ENCODE results near the gene A4GNT. TPM values are rescaled to one million over a fixed set of nuclear protein-coding genes. Genes with fewer than 3 reads are reported as not detected.

A4GNT gene
- total RNA-seq, 1 donor from 2014 or later, result 0.34 TPM

DNA sequence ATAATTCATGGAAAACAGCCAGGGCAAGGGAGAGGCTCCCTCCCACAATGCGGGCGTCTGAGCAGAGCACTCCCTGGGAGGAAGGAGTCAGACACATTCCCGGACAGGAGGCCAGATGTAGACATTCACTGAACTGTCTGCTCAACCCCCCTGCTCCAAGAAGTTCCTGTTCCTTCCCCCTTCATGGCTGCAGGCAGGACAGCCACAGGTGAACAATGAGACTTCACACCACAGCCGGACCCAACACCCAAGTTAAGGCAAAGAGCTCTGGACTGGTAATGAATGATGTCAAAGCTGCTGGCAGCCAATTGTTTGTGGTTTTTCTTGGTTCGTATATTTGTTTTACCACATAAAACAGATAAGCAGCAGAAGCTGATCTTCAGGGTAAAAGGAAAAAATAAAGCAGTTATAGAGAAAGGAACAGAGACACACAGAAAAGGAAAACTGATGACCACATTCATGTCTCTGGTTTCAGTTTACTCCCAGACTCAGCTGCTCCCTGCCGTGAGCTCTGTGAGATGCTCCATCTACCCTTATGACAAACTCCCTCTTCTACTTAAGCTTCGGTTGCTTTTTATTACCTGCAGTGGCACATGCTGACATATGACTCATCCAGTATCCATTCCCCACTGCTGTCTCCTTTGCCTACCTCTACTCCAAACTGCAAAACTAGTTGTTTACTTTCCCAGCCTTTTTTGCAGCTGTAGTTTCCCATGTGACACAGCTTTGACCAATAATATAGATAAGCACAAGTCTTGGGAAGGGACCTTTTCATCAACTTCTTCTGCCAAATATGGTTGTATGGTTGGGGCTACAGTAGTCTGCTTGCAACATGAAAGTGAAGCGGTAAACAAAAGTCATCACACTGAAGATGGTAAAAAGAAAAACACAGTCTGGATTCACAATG lies 49.9 kb downstream of the A4GNT start:
- peaks cover 14% of the 10 kb centered on the region for H3K4me1 Mint-ChIP-seq (ENCODE audit: unreplicated experiment)
- no peak for DNase-seq (ENCODE audit: extremely low spot score, unreplicated experiment)
- no peaks in the 10 kb centered on the region for H3K9me3 Mint-ChIP-seq
- no peak overlapping the region for H3K27ac Mint-ChIP-seq
- no peak overlapping the region for H3K4me3 Mint-ChIP-seq
- TF ChIP-seq, protein P1, sequence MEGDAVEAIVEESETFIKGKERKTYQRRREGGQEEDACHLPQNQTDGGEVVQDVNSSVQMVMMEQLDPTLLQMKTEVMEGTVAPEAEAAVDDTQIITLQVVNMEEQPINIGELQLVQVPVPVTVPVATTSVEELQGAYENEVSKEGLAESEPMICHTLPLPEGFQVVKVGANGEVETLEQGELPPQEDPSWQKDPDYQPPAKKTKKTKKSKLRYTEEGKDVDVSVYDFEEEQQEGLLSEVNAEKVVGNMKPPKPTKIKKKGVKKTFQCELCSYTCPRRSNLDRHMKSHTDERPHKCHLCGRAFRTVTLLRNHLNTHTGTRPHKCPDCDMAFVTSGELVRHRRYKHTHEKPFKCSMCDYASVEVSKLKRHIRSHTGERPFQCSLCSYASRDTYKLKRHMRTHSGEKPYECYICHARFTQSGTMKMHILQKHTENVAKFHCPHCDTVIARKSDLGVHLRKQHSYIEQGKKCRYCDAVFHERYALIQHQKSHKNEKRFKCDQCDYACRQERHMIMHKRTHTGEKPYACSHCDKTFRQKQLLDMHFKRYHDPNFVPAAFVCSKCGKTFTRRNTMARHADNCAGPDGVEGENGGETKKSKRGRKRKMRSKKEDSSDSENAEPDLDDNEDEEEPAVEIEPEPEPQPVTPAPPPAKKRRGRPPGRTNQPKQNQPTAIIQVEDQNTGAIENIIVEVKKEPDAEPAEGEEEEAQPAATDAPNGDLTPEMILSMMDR (conservative IDR thresholded peaks at IDR 0.05), result no peak
- H3K36me3 Mint-ChIP-seq, result peaks cover 10% of the 10 kb centered on the region
- no peaks in the 10 kb centered on the region for H3K27me3 Mint-ChIP-seq

DNA sequence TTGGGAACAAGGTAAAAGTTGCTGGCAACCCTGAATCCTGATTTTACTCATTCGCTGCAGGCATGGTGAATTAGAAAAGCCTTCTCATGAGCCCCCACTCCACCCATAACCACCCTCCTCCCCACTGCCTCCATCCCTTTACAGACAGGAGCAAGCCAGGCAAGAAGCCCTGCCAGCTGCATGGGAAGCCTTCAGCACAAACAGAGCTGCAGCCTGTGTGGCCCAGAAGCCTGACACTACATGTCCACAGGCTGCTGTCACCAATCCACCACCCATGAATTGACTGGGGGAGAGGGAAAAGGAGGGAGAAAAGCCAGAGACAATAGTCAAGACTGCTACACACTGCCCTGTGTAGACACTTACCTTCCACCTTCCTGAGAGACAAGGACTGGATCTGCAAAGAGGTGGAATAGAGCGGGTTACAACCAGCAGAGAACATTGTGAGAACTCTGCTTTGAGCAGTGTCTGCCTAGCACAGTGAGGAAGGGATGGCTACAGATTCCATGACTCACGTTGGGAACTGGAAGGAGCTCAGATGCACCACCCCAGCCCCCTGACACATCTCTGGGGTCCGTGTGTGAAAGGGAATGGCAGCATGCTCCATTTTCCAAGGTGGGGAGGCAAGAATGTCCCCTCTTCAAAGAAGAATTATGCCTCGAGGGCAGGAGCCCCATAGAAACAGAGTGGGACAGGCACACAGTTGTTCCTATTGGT lies 50.7 kb downstream of the A4GNT start:
- TF ChIP-seq, protein P1 (conservative IDR thresholded peaks at IDR 0.05), result no peak
- DNase-seq (ENCODE audit: extremely low spot score, unreplicated experiment), result no peak
- H3K4me1 Mint-ChIP-seq (ENCODE audit: unreplicated experiment), result peaks cover 14% of the 10 kb centered on the region
- H3K27ac Mint-ChIP-seq, result no peak overlapping the region
- H3K4me3 Mint-ChIP-seq, result no peak overlapping the region
- no peaks in the 10 kb centered on the region for H3K27me3 Mint-ChIP-seq
- H3K9me3 Mint-ChIP-seq, result no peaks in the 10 kb centered on the region
- H3K36me3 Mint-ChIP-seq, result peaks cover 4% of the 10 kb centered on the region

DNA sequence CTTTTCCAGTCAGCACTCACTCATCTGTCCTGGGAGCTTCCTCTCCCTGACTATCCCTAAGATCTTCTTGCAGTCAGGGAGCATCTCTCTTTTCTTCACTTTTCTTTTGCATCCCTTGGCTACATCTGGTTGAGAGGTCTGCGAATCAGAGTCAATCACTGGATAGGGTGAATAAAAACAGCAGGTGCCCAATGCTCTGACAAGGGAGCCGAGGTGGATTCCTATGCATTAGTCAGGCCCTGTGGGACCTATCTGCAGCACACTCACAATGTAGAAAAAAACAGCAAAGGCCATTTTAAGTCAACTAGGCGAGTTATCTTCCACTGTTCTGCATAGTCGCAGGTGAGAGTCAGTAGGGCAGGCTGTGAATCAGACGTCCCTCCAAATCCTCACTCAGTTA lies 52.3 kb downstream of the A4GNT start:
- Mint-ChIP-seq H3K36me3 (peaks cover 12% of the 10 kb centered on the region), H3K4me1 (ENCODE audit: unreplicated experiment) (peaks cover 14% of the 10 kb centered on the region), H3K9me3 (no peaks in the 10 kb centered on the region), H3K27me3 (no peaks in the 10 kb centered on the region), H3K4me3 (no peak overlapping the region), H3K27ac (no peak overlapping the region)
- TF ChIP-seq, protein P1 (conservative IDR thresholded peaks at IDR 0.05), result no peak
- DNase-seq (ENCODE audit: extremely low spot score, unreplicated experiment), result no peak

DNA sequence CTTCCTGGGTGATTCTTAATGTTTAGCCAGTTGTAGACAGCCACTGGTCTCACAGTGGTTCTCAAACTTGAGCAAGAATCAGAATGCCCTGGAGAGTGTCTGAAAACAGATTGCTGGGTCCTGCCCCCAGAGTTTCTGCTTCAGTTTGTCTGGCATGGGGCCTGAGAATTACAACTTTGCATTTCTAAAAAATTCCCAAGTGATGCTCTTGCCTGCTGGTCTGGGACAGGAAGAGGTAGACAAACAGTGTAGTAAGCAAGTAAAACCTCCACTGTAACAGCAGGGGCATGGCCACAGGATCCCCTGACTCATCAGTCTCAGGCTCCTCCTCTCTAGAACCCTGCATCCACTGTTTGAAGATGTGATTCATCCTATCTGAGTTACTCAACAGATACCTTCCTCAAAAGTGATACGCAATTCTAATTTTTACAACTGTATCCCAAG lies 53.3 kb downstream of the A4GNT start:
- Mint-ChIP-seq H3K9me3 (no peaks in the 10 kb centered on the region), H3K4me3 (no peak overlapping the region), H3K4me1 (ENCODE audit: unreplicated experiment) (peaks cover 14% of the 10 kb centered on the region), H3K27me3 (no peaks in the 10 kb centered on the region), H3K27ac (no peak overlapping the region), H3K36me3 (peaks cover 19% of the 10 kb centered on the region)
- TF ChIP-seq, protein P1 (conservative IDR thresholded peaks at IDR 0.05), result no peak
- no peak for DNase-seq (ENCODE audit: extremely low spot score, unreplicated experiment)

GRCh38 chr3:138078096-138078495 lies 54.1 kb downstream of the A4GNT start:
- DNase-seq (ENCODE audit: extremely low spot score, unreplicated experiment), result no peak
- H3K4me3 Mint-ChIP-seq, result no peak overlapping the region
- H3K27ac Mint-ChIP-seq, result no peak overlapping the region
- H3K27me3 Mint-ChIP-seq, result no peaks in the 10 kb centered on the region
- peaks cover 13% of the 10 kb centered on the region for H3K4me1 Mint-ChIP-seq (ENCODE audit: unreplicated experiment)
- H3K9me3 Mint-ChIP-seq, result no peaks in the 10 kb centered on the region
- TF ChIP-seq, protein P1 (conservative IDR thresholded peaks at IDR 0.05), result no peak
- peaks cover 18% of the 10 kb centered on the region for H3K36me3 Mint-ChIP-seq

Other genes with a start within 250 kb of the A4GNT start
- 7.3 and 50.8 TPM in 2 replicates for gene CLDN18, start 122.2 kb downstream of the A4GNT start, total RNA-seq (ENCODE audit: low replicate concordance)
- gene DZIP1L, start 16.8 kb downstream of the A4GNT start, total RNA-seq (ENCODE audit: low replicate concordance), result 3.2 and 17.8 TPM in 2 replicates
- 18.2 and 21.2 TPM in 2 replicates for gene DBR1, start 42.5 kb upstream of the A4GNT start, total RNA-seq (ENCODE audit: low replicate concordance)
- gene ARMC8, start 54.9 kb upstream of the A4GNT start, total RNA-seq (ENCODE audit: low replicate concordance), result 42.3 and 46.1 TPM in 2 replicates
- 0.40 and 3.7 TPM in 2 replicates for gene NME9, start 197.5 kb upstream of the A4GNT start, total RNA-seq (ENCODE audit: low replicate concordance)
- gene MRAS, start 216.2 kb upstream of the A4GNT start, total RNA-seq (ENCODE audit: low replicate concordance), result 6.6 and 41.6 TPM in 2 replicates

Measured in type B pancreatic cell (in vitro differentiated cells).